HG03159 (cell line): ENCODE measurements around the gene METRNL.

Source experiments
- ATAC-seq: cut with Tn5 transposase; IDR thresholded peaks from one replicate; pipeline ENCODE4 v1.9.1; 2021; ENCODE audit warnings: mild to moderate bottlenecking, moderate library complexity; ENCODE audit not compliant: unreplicated experiment

Gene METRNL

GRCh38 chr17:83103943-83104311, 24.5 kb downstream of the METRNL start:
- ATAC-seq = no peak

GRCh38 chr17:83104577-83105505, 25.4 kb downstream of the METRNL start:
- no peak for ATAC-seq

- no peak for ATAC-seq
Observed at GRCh38 chr17:83105512-83105911, 26.1 kb downstream of the METRNL start.

- ATAC-seq = no peak
Observed at GRCh38 chr17:83106056-83106588, 26.7 kb downstream of the METRNL start.

GRCh38 chr17:83106913-83107655, 27.7 kb downstream of the METRNL start:
- ATAC-seq = no peak

GRCh38 chr17:83107656-83108048, 28.2 kb downstream of the METRNL start:
- no peak for ATAC-seq

- ATAC-seq = no peak
Observed at GRCh38 chr17:83108709-83109108, 29.3 kb downstream of the METRNL start.

GRCh38 chr17:83109386-83109785, 30.0 kb downstream of the METRNL start:
- ATAC-seq = no peak

GRCh38 chr17:83109793-83110645, 30.6 kb downstream of the METRNL start:
- ATAC-seq = no peak

GRCh38 chr17:83110735-83111134, 31.3 kb downstream of the METRNL start:
- ATAC-seq = no peak

GRCh38 chr17:83111516-83112282, 32.3 kb downstream of the METRNL start:
- ATAC-seq = no peak

GRCh38 chr17:83113381-83113780, 34.0 kb downstream of the METRNL start:
- no peak for ATAC-seq

GRCh38 chr17:83113792-83114191, 34.4 kb downstream of the METRNL start:
- no peak for ATAC-seq

GRCh38 chr17:83114706-83115105, 35.3 kb downstream of the METRNL start:
- no peak for ATAC-seq

GRCh38 chr17:83115202-83115651, 35.8 kb downstream of the METRNL start:
- no peak for ATAC-seq

- ATAC-seq = no peak
Observed at GRCh38 chr17:83115832-83116231, 36.4 kb downstream of the METRNL start.

GRCh38 chr17:83116311-83116771, 36.9 kb downstream of the METRNL start:
- ATAC-seq = no peak

GRCh38 chr17:83116783-83117555, 37.6 kb downstream of the METRNL start:
- no peak for ATAC-seq

- no peak for ATAC-seq
Observed at GRCh38 chr17:83117583-83117982, 38.2 kb downstream of the METRNL start.
